Measurements from ENCODE around the gene PRKCH. TPM values are rescaled to one million over a fixed set of nuclear protein-coding genes. Genes with fewer than 3 reads are reported as not detected.

Gene PRKCH
- total and polyA plus RNA-seq, 10 of the 15 experiments (the other 5 are each of a cell fraction or from before 2014, with no cell fraction given): 10.7 to 140 (median 33.2) TPM

DNA sequence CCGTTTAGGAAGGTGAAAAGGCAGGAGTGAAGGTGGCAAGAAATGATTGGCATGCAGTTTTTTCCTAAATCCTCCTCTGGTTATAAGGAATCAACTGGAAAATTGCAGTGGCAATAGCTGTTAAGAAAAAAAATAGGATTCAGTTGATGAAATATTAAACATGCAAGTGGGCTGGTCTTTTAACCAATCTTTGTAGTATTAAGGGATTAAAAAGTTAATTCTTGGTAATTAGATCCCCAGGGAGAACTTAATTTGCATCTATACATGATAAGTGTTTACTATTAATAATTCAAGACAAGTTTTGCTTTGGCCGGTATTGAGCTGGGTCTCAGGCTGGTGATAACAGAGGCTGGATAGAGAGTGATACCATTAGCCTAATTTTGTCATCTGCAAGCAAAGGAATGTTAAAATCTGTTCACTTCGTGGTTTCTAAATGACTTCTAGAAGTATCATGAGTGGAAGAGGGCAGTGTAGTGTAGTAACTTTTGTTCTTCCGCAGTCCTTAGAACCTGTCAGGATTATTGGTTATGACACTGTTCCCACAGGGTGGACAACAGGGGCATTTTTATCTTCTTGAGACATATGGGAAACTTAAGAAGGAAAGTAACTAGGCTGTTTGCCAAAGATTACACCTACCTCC is 118.5 kb downstream of the PRKCH start (continued):
- TF ChIP-seq CHD4 (IDR thresholded peaks at IDR 0.05) (0 out of 2 replicates have a peak, but pooled peaks have one; percentile 41), BHLHE40 (IDR thresholded peaks at IDR 0.05; ENCODE audit: borderline replicate concordance in 1 of 2, low read depth in 2 of 2, low read length in 1 of 2) (no peak), RBBP5 (conservative IDR thresholded peaks at IDR 0.05) (no peak)

DNA sequence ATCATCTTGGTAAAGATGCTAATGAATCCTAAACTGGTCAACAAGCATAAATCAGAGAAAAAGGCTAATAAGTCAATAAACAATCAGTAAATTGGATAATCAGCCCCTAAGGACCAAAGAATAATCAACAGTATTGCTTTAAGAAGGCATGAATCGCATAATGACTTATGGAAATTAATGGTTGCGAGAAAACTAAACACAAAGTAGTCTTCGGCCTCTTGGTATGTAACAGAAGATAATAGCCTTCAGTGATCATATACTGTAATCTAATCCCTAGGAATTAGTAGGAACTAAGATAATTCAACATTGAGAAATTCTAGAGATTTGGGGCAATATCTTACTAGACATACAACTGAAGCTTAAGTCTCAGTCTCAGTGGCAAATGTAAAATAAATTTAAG is 122.1 kb downstream of the PRKCH start:
- no peak for DNase-seq (ENCODE audit: low read depth, low spot score)
- H3K9ac ChIP-seq (ENCODE audit: control insufficient read depth, insufficient read depth, low read length): no peak overlapping the region; the same call in none of the 2 replicates
- H3K27me3 ChIP-seq (replicated peaks in 1 of 2; ENCODE audit: control insufficient read depth in 2 of 2, insufficient read depth in 2 of 2, low read length in 1 of 2): no peaks in the 10 kb centered on the region
- WGBS (ENCODE audit: insufficient coverage, insufficient replicate concordance, low lambda C conversion rate, missing lambda C conversion rate): 98% methylated on average over 3 of the region's 3 CpGs
- BruUV-seq (replicated peaks): no TSS peak
- ChIA-PET RAD21 (ENCODE audit: unreplicated experiment) (interaction anchor here (1.0 to 9.4 kb wide), 3 partner anchors 40 to 147 kb away, joined by 3 to 87 read pairs (median 3); no protein-coding TSS in a partner anchor), SMC1A (ENCODE audit: uncharacterized antibody, unreplicated experiment) (interaction anchor here (0.8 to 9.8 kb wide), 12 partner anchors 11 to 147 kb away, joined by 3 to 66 read pairs (median 6); no protein-coding TSS in a partner anchor), POLR2A (interaction anchor here (0.7 to 9.4 kb wide), 2 partner anchors 17 to 55 kb away, joined by 3 to 66 read pairs; no protein-coding TSS in a partner anchor), CTCF (interaction anchor here (0.9 to 1.0 kb wide), 2 partner anchors 15 to 32 kb away, joined by 3 read pairs; no protein-coding TSS in a partner anchor)
- peaks cover 0 to 21% of the 10 kb centered on the region in 2 experiments for H3K36me3 ChIP-seq (ENCODE audit: control insufficient read depth in 2 of 2, insufficient read depth in 2 of 2, low read length in 1 of 2)
- peaks cover 54% of the 10 kb centered on the region for H3K79me2 ChIP-seq (ENCODE audit: control insufficient read depth, insufficient read depth, low read length)
- H3K9me3 ChIP-seq (replicated peaks; ENCODE audit: control insufficient read depth, insufficient read depth, low read length): no peaks in the 10 kb centered on the region
- H2AFZ ChIP-seq (ENCODE audit: control insufficient read depth, low read depth, low read length): no peak overlapping the region
- no peak for TF ChIP-seq RB1 (IDR thresholded peaks at IDR 0.05; ENCODE audit: borderline replicate concordance)
- TF ChIP-seq ELK1 (IDR thresholded peaks at IDR 0.05; ENCODE audit: low read depth, low read length): no peak
- TF ChIP-seq MYC (IDR thresholded peaks at IDR 0.05; ENCODE audit: insufficient read depth, insufficient read length, insufficient replicate concordance, low read length, severe bottlenecking): no peak
- TF ChIP-seq EED (IDR thresholded peaks at IDR 0.05; ENCODE audit: low read depth): no peak
- TF ChIP-seq TCF7 (IDR thresholded peaks at IDR 0.05; ENCODE audit: borderline replicate concordance): no peak
- no peak for TF ChIP-seq ZNF622 (IDR thresholded peaks at IDR 0.05)
- no peak for TF ChIP-seq BRCA1 (IDR thresholded peaks at IDR 0.05; ENCODE audit: low read depth, low read length)
- TF ChIP-seq EGR1 (IDR thresholded peaks at IDR 0.05; ENCODE audit: borderline replicate concordance in 1 of 2, low read depth in 2 of 2, low read length in 2 of 2): no peak
- TF ChIP-seq, protein P1, sequence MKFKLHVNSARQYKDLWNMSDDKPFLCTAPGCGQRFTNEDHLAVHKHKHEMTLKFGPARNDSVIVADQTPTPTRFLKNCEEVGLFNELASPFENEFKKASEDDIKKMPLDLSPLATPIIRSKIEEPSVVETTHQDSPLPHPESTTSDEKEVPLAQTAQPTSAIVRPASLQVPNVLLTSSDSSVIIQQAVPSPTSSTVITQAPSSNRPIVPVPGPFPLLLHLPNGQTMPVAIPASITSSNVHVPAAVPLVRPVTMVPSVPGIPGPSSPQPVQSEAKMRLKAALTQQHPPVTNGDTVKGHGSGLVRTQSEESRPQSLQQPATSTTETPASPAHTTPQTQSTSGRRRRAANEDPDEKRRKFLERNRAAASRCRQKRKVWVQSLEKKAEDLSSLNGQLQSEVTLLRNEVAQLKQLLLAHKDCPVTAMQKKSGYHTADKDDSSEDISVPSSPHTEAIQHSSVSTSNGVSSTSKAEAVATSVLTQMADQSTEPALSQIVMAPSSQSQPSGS (IDR thresholded peaks at IDR 0.05; ENCODE audit: low read length): no peak
- TF ChIP-seq STAT3 (IDR thresholded peaks at IDR 0.05; ENCODE audit: low read depth, low read length): no peak
- TF ChIP-seq NR2C2 (IDR thresholded peaks at IDR 0.05; ENCODE audit: borderline replicate concordance, control insufficient read depth, insufficient read length, low read depth): no peak
- TF ChIP-seq NR2C1 (IDR thresholded peaks at IDR 0.05): no peak
- no peak for TF ChIP-seq IRF4 (IDR thresholded peaks at IDR 0.05; ENCODE audit: low read depth, low read length)
- TF ChIP-seq ZNF24 (IDR thresholded peaks at IDR 0.05): no peak
- TF ChIP-seq, protein P2, sequence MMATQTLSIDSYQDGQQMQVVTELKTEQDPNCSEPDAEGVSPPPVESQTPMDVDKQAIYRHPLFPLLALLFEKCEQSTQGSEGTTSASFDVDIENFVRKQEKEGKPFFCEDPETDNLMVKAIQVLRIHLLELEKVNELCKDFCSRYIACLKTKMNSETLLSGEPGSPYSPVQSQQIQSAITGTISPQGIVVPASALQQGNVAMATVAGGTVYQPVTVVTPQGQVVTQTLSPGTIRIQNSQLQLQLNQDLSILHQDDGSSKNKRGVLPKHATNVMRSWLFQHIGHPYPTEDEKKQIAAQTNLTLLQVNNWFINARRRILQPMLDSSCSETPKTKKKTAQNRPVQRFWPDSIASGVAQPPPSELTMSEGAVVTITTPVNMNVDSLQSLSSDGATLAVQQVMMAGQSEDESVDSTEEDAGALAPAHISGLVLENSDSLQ (IDR thresholded peaks at IDR 0.05): no peak
- peak overlapping the region; percentile 69 for H3K4me2 ChIP-seq (ENCODE audit: control insufficient read depth, insufficient read depth)
- H4K20me1 ChIP-seq (ENCODE audit: control insufficient read depth, insufficient read depth): no peaks in the 10 kb centered on the region
- H3K27ac ChIP-seq (ENCODE audit: control insufficient read depth, insufficient read depth): peak overlapping the region; percentile 74
- FAIRE-seq: no peak
- intact Hi-C loops (cut with micrococcal nuclease; ENCODE audit: unreplicated experiment): no loop called here
- H3K4me1 ChIP-seq (ENCODE audit: control insufficient read depth, insufficient read depth, low read length): peaks cover 39% of the 10 kb centered on the region
- ATAC-seq: no peak
- in situ Hi-C loops (cut with MboI): loop anchor here (25.0 kb wide), 1 partner anchor 131 kb away; the partner anchor contains the start of gene PRKCH
- H3K4me3 ChIP-seq: no peak overlapping the region

Measured in GM12878 (cell line).